K562 (cell line): ENCODE measurements around the gene RBPJL. TPM values are rescaled to one million over a fixed set of nuclear protein-coding genes. Genes with fewer than 3 reads are reported as not detected.

Experiments
- CLOCK ChIP-seq: fragments of 250-450 bp; sonication (Bioruptor Pico); IDR thresholded peaks from 2 replicates; pipeline ENCODE4 v1.4.0; 2020; ENCODE audit warnings: mild to moderate bottlenecking, moderate library complexity, borderline replicate concordance
- ELF1 ChIP-seq: fragments of 200-800 bp; sonication (Bioruptor generic); IDR thresholded peaks from 2 replicates; pipeline ENCODE4 v1.6.1; 2016; ENCODE audit warnings: missing genetic modification characterization, missing compliant biosample characterization
- ETS2 ChIP-seq: IDR thresholded peaks from 2 replicates; pipeline ENCODE4 v1.6.1; 2016; ENCODE audit warnings: borderline replicate concordance, missing genetic modification characterization, mild to moderate bottlenecking, moderate library complexity, missing compliant biosample characterization; ENCODE audit not compliant: poor library complexity, severe bottlenecking
- FOXP4 ChIP-seq: sonication (generic); formaldehyde crosslinking; IDR thresholded peaks from 2 replicates; pipeline ENCODE4 v1.8.0; 2022; ENCODE audit warnings: mild to moderate bottlenecking, missing genetic modification reagents, borderline replicate concordance
- IRF2 ChIP-seq: sonication (generic); formaldehyde crosslinking; IDR thresholded peaks from 2 replicates; pipeline ENCODE4 v1.8.1; 2022; ENCODE audit warnings: mild to moderate bottlenecking, missing genetic modification reagents
- IRF9 ChIP-seq: fragments of 450-650 bp; IDR thresholded peaks from 2 replicates; pipeline ENCODE4 v1.6.1; 2016; ENCODE audit warnings: missing biosample characterization, missing genetic modification characterization
- MTA3 ChIP-seq: fragments of 450-650 bp; formaldehyde crosslinking; IDR thresholded peaks from 2 replicates; pipeline ENCODE4 v1.6.1; 2017; ENCODE audit warnings: mild to moderate bottlenecking, borderline replicate concordance
- NFXL1 ChIP-seq: fragments of 450-650 bp; formaldehyde crosslinking; IDR thresholded peaks from 2 replicates; pipeline ENCODE4 v1.4.0; 2021; ENCODE audit warnings: mild to moderate bottlenecking
- NUFIP1 ChIP-seq: fragments of 450-650 bp; IDR thresholded peaks from 2 replicates; pipeline ENCODE4 v1.6.1; 2018; ENCODE audit not compliant: partially characterized antibody
- POLR2AphosphoS2 ChIP-seq: IDR thresholded peaks from 2 replicates; pipeline ENCODE4 v1.6.1; 2012; ENCODE audit warnings: low read length, improper control_type of control experiment
- RNF2 ChIP-seq: sonication (generic); IDR thresholded peaks from 2 replicates; pipeline ENCODE4 v1.6.1; 2016
- ZC3H11A ChIP-seq: IDR thresholded peaks from 2 replicates; pipeline ENCODE4 v1.6.1; 2012; ENCODE audit warnings: low read depth, low read length, improper control_type of control experiment
- ZNF175 ChIP-seq: fragments of 200-800 bp; sonication (Bioruptor generic); IDR thresholded peaks from 2 replicates; pipeline ENCODE4 v1.6.1; 2016; ENCODE audit warnings: low read depth, mild to moderate bottlenecking, missing genetic modification characterization, missing compliant biosample characterization
- ZNF592 ChIP-seq: fragments of 450-650 bp; IDR thresholded peaks from 2 replicates; pipeline ENCODE4 v1.6.1; 2017; ENCODE audit warnings: antibody characterized with exemption, mild to moderate bottlenecking
- ZNF830 ChIP-seq: fragments of 250-450 bp; sonication (Bioruptor Pico); IDR thresholded peaks from 2 replicates; pipeline ENCODE4 v1.5.0; 2021; ENCODE audit warnings: mild to moderate bottlenecking
- polyA plus RNA-seq, 8 experiments: library from polyadenylated mRNA; depleted of rRNA in 4 of 8; stranded (reverse) in 5 of 8; unstranded in 3 of 8; fragments of >200 nt; fragmentation: Nextera tagmentation in 2 of 8; fragmentation: Illumina TruSeq in 1 of 8; extraction: Ambion mirVana in 2 of 8; extraction: Trizol in 1 of 8; gene quantifications; 2 replicates each; pipeline versions ENCODE4 v1.2.1 to v1.2.3, GENCODE V29; 2011 to 2014; ENCODE audit warnings: inconsistent platforms in 1 of 8, missing spikeins in 1 of 8
- total RNA-seq, 7 experiments: library from RNA; depleted of rRNA in 6 of 7; stranded (reverse); fragments of >200 nt in 6 of 7; fragmentation: Illumina TruSeq in 2 of 7; extraction: Trizol in 2 of 7; gene quantifications; 2 replicates each; pipeline versions ENCODE4 v1.2.1 to v1.2.3, GENCODE V29; 2011 to 2021; ENCODE audit warnings: low replicate concordance in 1 of 7
- TF ChIP-seq, protein P1 (sequence below): sonication (generic); formaldehyde crosslinking; IDR thresholded peaks from 2 replicates; pipeline ENCODE4 v1.8.0; 2022; ENCODE audit warnings: mild to moderate bottlenecking, missing genetic modification reagents

Gene RBPJL
- total and polyA plus RNA-seq, 9 of the 15 experiments (the other 6 are each of a cell fraction or from before 2014, with no cell fraction given): not detected

DNA sequence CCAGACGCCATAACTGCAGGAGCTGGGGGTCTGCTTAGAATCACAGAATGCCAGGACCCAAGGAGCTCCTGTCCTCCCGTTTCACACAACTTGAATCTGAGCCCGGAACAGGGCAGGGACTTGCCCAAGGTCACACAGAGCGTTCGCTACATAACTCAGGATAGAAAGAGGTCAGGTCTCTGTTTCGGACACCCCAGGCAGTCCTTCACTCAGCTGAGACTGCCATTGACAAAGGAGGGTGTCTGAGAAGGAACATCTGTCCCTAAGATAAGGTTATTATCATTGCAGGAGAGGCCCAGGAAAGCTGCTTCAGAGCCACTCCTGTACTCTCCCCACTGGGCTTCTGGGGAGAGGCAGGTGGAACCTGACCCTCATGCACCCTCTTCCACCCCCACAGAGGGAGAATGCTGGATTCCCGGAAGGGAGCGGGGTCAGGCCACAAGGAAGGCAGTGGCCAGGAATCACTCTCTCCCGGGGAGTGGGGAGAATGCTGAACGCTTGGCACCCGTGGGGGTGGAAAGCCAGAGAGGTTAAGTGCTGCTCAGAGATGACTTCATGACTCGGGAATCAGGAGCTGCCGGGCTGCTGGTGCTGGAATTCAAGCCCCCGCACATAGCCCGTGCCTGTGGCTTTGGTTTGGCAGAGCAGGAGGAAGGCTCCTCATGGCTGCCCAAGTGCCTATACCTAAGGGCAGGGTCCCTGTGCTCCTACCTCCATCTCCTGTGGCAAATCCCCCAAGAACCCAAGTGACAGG lies 30.9 kb downstream of the RBPJL start (continued):
- no peak for TF ChIP-seq FOXP4 (CRISPR knock-in tag)
- no peak for TF ChIP-seq ZNF830 (CRISPR knock-in tag)
- TF ChIP-seq ZC3H11A: no peak
- no peak for TF ChIP-seq ZNF175
- TF ChIP-seq RNF2: 0 out of 2 replicates have a peak, but pooled peaks have one; percentile 45
- no peak for TF ChIP-seq POLR2AphosphoS2
- TF ChIP-seq, protein P1, sequence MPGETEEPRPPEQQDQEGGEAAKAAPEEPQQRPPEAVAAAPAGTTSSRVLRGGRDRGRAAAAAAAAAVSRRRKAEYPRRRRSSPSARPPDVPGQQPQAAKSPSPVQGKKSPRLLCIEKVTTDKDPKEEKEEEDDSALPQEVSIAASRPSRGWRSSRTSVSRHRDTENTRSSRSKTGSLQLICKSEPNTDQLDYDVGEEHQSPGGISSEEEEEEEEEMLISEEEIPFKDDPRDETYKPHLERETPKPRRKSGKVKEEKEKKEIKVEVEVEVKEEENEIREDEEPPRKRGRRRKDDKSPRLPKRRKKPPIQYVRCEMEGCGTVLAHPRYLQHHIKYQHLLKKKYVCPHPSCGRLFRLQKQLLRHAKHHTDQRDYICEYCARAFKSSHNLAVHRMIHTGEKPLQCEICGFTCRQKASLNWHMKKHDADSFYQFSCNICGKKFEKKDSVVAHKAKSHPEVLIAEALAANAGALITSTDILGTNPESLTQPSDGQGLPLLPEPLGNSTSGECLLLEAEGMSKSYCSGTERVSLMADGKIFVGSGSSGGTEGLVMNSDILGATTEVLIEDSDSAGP (CRISPR knock-in tag): no peak
- peak; percentile 55 for TF ChIP-seq ZNF592
- no peak for TF ChIP-seq NFXL1 (CRISPR knock-in tag)
- TF ChIP-seq ELF1 (tag): no peak
- TF ChIP-seq NUFIP1: no peak
- TF ChIP-seq MTA3: peak; percentile 48; the same call in 1 of the 2 replicates
- no peak for TF ChIP-seq CLOCK (CRISPR knock-in tag)
- no peak for TF ChIP-seq ETS2 (tag)
- TF ChIP-seq IRF9 (tag): no peak
- TF ChIP-seq IRF2 (CRISPR knock-in tag): no peak
